A549 (cell line): ENCODE data around the gene RGS17.

ENCODE experiments used
- BHLHE40 ChIP-seq: IDR thresholded peaks from 2 replicates; pipeline ENCODE4 v1.6.1; 2012; ENCODE audit warnings: low read depth, low read length, inconsistent platforms
- CHD2 ChIP-seq: fragments of 150-350 bp; IDR thresholded peaks from 2 replicates; pipeline ENCODE4 v1.6.1; 2014; ENCODE audit warnings: low read length; ENCODE audit not compliant: partially characterized antibody
- EHF ChIP-seq: fragments of 250-450 bp; sonication (Bioruptor Pico); IDR thresholded peaks from 2 replicates; pipeline ENCODE4 v1.5.0; 2020; ENCODE audit warnings: mild to moderate bottlenecking
- KDM1A ChIP-seq: fragments of 200-600 bp; sonication (generic); IDR thresholded peaks from 2 replicates; pipeline ENCODE4 v1.6.1; 2016; ENCODE audit warnings: low read depth, mild to moderate bottlenecking
- PHF8 ChIP-seq: fragments of 200-600 bp; sonication (generic); IDR thresholded peaks from 2 replicates; pipeline ENCODE4 v1.6.1; 2016; ENCODE audit warnings: low read depth, mild to moderate bottlenecking, antibody characterized with exemption, moderate library complexity, borderline replicate concordance
- POLR2A ChIP-seq: IDR thresholded peaks from 2 replicates; pipeline ENCODE4 v1.6.1; 2012; ENCODE audit warnings: mild to moderate bottlenecking, low read length
- RAD21 ChIP-seq, 2 experiments: fragments of >200 bp in 1 of 2; sonication (Bioruptor Twin) in 1 of 2; formaldehyde crosslinking in 1 of 2; IDR thresholded peaks in 1 of 2; conservative IDR thresholded peaks in 1 of 2; 2 replicates in 1 of 2; 3 replicates in 1 of 2; pipeline ENCODE4 v1.6.1; 2012 to 2018; ENCODE audit warnings: inconsistent platforms in 1 of 2
- RCOR1 ChIP-seq: fragments of 150-350 bp; IDR thresholded peaks from 2 replicates; pipeline ENCODE4 v1.6.1; 2014; ENCODE audit warnings: antibody characterized with exemption, low read length, low read depth
- SMC3 ChIP-seq: fragments of >200 bp; sonication (Bioruptor Twin); formaldehyde crosslinking; IDR thresholded peaks from 3 replicates; pipeline ENCODE4 v1.6.1; 2018; ENCODE audit warnings: inconsistent platforms
- ZC3H11A ChIP-seq: fragments of 450-650 bp; IDR thresholded peaks from 2 replicates; pipeline ENCODE4 v1.6.1; 2014; ENCODE audit warnings: antibody characterized with exemption, mild to moderate bottlenecking
- TF ChIP-seq, protein P1 (sequence below): fragments of >200 bp; sonication (Bioruptor Twin); formaldehyde crosslinking; IDR thresholded peaks from 3 replicates; pipeline ENCODE4 v1.5.1; 2016
- TF ChIP-seq, protein P2 (sequence below): fragments of 200-600 bp; sonication (generic); IDR thresholded peaks from 2 replicates; pipeline ENCODE4 v1.6.1; 2016; ENCODE audit warnings: antibody characterized with exemption, mild to moderate bottlenecking, moderate library complexity

DNA sequence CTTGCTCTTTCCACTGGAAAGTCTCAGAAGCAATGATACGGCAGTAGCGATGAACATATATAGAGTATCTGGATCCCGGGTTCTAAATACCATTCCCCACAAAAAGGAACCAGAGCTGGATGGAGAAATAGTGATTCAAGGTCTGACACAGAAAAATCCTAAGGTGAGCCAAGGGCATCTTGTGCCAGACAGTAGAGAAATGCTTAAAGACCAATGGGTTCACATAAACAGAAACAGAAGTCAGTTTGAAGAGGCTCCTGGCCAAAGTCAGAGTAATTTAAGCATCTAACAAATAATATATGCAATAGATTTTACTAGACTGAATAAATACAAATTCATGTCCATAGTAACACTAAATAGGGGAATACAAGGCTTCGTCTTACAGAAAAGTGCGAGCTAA, 54.7 kb downstream of the RGS17 start:
- no peak for TF ChIP-seq SMC3
- no peak for TF ChIP-seq POLR2A
- TF ChIP-seq, protein P1, sequence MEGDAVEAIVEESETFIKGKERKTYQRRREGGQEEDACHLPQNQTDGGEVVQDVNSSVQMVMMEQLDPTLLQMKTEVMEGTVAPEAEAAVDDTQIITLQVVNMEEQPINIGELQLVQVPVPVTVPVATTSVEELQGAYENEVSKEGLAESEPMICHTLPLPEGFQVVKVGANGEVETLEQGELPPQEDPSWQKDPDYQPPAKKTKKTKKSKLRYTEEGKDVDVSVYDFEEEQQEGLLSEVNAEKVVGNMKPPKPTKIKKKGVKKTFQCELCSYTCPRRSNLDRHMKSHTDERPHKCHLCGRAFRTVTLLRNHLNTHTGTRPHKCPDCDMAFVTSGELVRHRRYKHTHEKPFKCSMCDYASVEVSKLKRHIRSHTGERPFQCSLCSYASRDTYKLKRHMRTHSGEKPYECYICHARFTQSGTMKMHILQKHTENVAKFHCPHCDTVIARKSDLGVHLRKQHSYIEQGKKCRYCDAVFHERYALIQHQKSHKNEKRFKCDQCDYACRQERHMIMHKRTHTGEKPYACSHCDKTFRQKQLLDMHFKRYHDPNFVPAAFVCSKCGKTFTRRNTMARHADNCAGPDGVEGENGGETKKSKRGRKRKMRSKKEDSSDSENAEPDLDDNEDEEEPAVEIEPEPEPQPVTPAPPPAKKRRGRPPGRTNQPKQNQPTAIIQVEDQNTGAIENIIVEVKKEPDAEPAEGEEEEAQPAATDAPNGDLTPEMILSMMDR, result no peak
- TF ChIP-seq RCOR1, result no peak
- no peak for TF ChIP-seq KDM1A
- TF ChIP-seq PHF8, result no peak
- TF ChIP-seq, protein P2, sequence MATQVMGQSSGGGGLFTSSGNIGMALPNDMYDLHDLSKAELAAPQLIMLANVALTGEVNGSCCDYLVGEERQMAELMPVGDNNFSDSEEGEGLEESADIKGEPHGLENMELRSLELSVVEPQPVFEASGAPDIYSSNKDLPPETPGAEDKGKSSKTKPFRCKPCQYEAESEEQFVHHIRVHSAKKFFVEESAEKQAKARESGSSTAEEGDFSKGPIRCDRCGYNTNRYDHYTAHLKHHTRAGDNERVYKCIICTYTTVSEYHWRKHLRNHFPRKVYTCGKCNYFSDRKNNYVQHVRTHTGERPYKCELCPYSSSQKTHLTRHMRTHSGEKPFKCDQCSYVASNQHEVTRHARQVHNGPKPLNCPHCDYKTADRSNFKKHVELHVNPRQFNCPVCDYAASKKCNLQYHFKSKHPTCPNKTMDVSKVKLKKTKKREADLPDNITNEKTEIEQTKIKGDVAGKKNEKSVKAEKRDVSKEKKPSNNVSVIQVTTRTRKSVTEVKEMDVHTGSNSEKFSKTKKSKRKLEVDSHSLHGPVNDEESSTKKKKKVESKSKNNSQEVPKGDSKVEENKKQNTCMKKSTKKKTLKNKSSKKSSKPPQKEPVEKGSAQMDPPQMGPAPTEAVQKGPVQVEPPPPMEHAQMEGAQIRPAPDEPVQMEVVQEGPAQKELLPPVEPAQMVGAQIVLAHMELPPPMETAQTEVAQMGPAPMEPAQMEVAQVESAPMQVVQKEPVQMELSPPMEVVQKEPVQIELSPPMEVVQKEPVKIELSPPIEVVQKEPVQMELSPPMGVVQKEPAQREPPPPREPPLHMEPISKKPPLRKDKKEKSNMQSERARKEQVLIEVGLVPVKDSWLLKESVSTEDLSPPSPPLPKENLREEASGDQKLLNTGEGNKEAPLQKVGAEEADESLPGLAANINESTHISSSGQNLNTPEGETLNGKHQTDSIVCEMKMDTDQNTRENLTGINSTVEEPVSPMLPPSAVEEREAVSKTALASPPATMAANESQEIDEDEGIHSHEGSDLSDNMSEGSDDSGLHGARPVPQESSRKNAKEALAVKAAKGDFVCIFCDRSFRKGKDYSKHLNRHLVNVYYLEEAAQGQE, result no peak
- no peak for TF ChIP-seq ZC3H11A
- no peak for TF ChIP-seq CHD2
- TF ChIP-seq BHLHE40, result no peak
- no peak for TF ChIP-seq RAD21 (conservative IDR thresholded peaks at IDR 0.05 in 1 of 2, IDR thresholded peaks at IDR 0.05 in 1 of 2)
- TF ChIP-seq EHF (CRISPR knock-in tag), result no peak
